ENCODE data around the gene SLC17A7.

- TF ChIP-seq POLR2A (IDR thresholded peaks at IDR 0.05) = no peak
- no peak for TF ChIP-seq CTCF (IDR thresholded peaks at IDR 0.05)
- TF ChIP-seq EP300 (IDR thresholded peaks at IDR 0.05) = no peak
Observed at GRCh38 chr19:49486710-49487276, 45.5 kb upstream of the SLC17A7 start.

All from ovary (tissue), 3 donors.